Heart left ventricle (tissue), 16 donors: ENCODE data around the gene HPSE2. TPM values are rescaled to one million over a fixed set of nuclear protein-coding genes. Genes with fewer than 3 reads are reported as not detected.

Experiments
- ATAC-seq, 4 donors: fragments of 200-7000 bp; cut with Tn5 transposase; one replicate each; pipeline ENCODE4 v1.9.1; 2020 to 2022; ENCODE audit warnings: moderate library complexity in 4 of 4, mild to moderate bottlenecking in 3 of 4, moderate number of reproducible peaks in 1 of 4
- DNase-seq, 5 donors: peaks; one replicate each; pipeline ENCODE4 v3.0.0-alpha.2; 2020
- H3K27ac ChIP-seq, 12 donors: fragments of 200-600 bp; sonication (generic) in 4 of 12; one replicate each; pipeline versions ENCODE4 v1.5.0 to v1.8.0; 2016 to 2022; ENCODE audit warnings: mild to moderate bottlenecking in 2 of 12
- H3K27me3 ChIP-seq, 9 donors: fragments of 200-600 bp; sonication (generic) in 2 of 9; one replicate each; pipeline versions ENCODE4 v1.5.1 to v1.8.0; 2016 to 2022; ENCODE audit warnings: mild to moderate bottlenecking in 3 of 9
- H3K36me3 ChIP-seq, 9 donors: fragments of 200-600 bp; sonication (generic) in 2 of 9; one replicate each; pipeline versions ENCODE4 v1.5.0 to v1.8.0; 2018 to 2022; ENCODE audit warnings: mild to moderate bottlenecking in 2 of 9
- H3K4me1 ChIP-seq, 12 donors: fragments of 200-600 bp; sonication (generic) in 4 of 12; one replicate each; pipeline versions ENCODE4 v1.5.0 to v1.8.0; 2016 to 2022; ENCODE audit warnings: mild to moderate bottlenecking in 3 of 12
- H3K4me3 ChIP-seq, 12 donors: fragments of 200-600 bp; sonication (generic) in 4 of 12; one replicate each; pipeline versions ENCODE4 v1.5.0 to v1.8.0; 2017 to 2022; ENCODE audit warnings: mild to moderate bottlenecking in 9 of 12, moderate library complexity in 4 of 12
- H3K9me3 ChIP-seq, 12 donors: fragments of 200-600 bp; sonication (generic) in 4 of 12; one replicate each; pipeline versions ENCODE4 v1.5.0 to v1.8.0; 2016 to 2022; ENCODE audit warnings: mild to moderate bottlenecking in 1 of 12
- POLR2A ChIP-seq, 2 donors: fragments of 450-650 bp; IDR thresholded peaks; one replicate each; pipeline ENCODE4 v1.6.1; 2017; ENCODE audit warnings: antibody characterized with exemption in 2 of 2, mild to moderate bottlenecking in 2 of 2, moderate library complexity in 2 of 2
- WGBS, 4 donors: extraction: QIAGEN DNeasy Blood & Tissue Kit in 2 of 4; methylation state at CpG; one replicate each; pipeline versions ENCODE4 v1.1.5 to v1.1.7; 2013 to 2018; 5-methylcytosine and 5-hydroxymethylcytosine counted together
- intact Hi-C, 10 donors: fragments of 100-400 bp; cut with DNase I; formaldehyde crosslinking; loops; one replicate each; pipeline versions ENCODE4 v1.11.1 to v1.14.2; 2022
- polyA plus RNA-seq, 2 donors: library from polyadenylated mRNA; stranded (reverse); fragments of 200-250 nt; gene quantifications; one replicate each; pipeline ENCODE4 v1.2.3, GENCODE V29; 2013
- total RNA-seq, 9 donors: library from RNA; depleted of rRNA in 2 of 9; stranded (reverse); fragments of >200 nt in 2 of 9; fragmentation: NEBNext Ultra II Directional in 3 of 9; extraction: Animal tissue kit (Norgen Biotek cat#: 25700) in 3 of 9; gene quantifications; one replicate each; pipeline versions ENCODE4 v1.1.0 to v1.2.4, GENCODE V29; 2016 to 2023
- TF ChIP-seq, protein P1 (sequence below), 12 donors: fragments of 200-600 bp; sonication (generic) in 4 of 12; IDR thresholded peaks; one replicate each; pipeline versions ENCODE4 v1.5.0 to v1.8.0; 2018 to 2022; ENCODE audit warnings: antibody characterized with exemption in 12 of 12, mild to moderate bottlenecking in 5 of 12
- donor health status: ischemic (EF 13 %, LVEDD 7.1; RV severe dilation, severe dysfunction).
- donor health status: healthy with polysubstance abuse.
- donor health status: DM: no; HTN: yes; CAD: no.
- donor health status: DM: no; HTN: no; CAD: no.
- donor health status: ischemic (EF 25% LVEDD 6.9; RV normal size, moderate dysfunction).
- donor health status: ischemic (EF 25% LVEDD 5.7; RV mildly dilated, moderate dysfunction).
- donor health status: healthy.
- donor health status: DM: yes; HTN: yes; CAD: no.
- donor health status: ischemic (EF 35%, LVEDD 5.7; RV mildly dilated, moderate dysfunction).
- donor health status: nonischemic (EF 11% LVEDD 7.7; RV severe dilation, severe dysfunction).
- donor health status: DM: yes; HTN: yes; CAD: no.
- donor health status: PGD.
- donor health status: ischemic (EF 29% LVEDD 5.4; RV normal size, mild dysfunction).
- donor health status: nonischemic (EF 23%, LVEDD 6.1; RV moderate dilation, normal function).

Gene HPSE2
- total and polyA plus RNA-seq, 11 donors = 0.06 to 0.18 (median 0.12) TPM; not detected in 3

DNA sequence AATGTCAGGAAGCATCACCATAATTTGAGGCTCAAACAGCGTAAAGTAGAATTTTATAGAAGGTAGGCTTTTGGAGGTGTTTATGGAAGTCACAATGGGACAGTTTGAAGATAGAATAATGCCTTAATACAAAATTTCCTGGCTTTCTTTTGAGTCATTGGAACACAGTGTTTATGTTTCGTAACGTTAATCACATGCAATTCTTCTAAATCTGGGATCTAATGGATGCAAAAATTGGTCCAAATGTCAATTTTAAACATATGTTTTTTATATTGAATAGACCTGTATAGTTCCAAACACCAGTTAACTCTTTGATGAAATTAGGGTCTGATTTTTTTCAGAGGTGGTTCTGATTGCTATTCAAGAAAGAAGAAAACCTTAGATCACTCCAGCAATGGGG, 702.4 kb downstream of the HPSE2 start:
- Histone ChIP-seq H3K4me3 (no peak overlapping the region), H3K9me3 (no peaks in the 10 kb centered on the region), H3K36me3 (no peaks in the 10 kb centered on the region), H3K4me1 (no peaks in the 10 kb centered on the region), H3K27me3 (peaks cover 0 to 4% (median 0%) of the 10 kb centered on the region in 9 donors), H3K27ac (no peak overlapping the region)
- intact Hi-C loops = no loop called here
- ATAC-seq (no peak), DNase-seq (no peak)
- 61 to 65% (median 62%) methylated on average over 3 of the region's 3 CpGs for WGBS, 4 donors
- TF ChIP-seq POLR2A (IDR thresholded peaks at IDR 0.05) = no peak
- TF ChIP-seq, protein P1, sequence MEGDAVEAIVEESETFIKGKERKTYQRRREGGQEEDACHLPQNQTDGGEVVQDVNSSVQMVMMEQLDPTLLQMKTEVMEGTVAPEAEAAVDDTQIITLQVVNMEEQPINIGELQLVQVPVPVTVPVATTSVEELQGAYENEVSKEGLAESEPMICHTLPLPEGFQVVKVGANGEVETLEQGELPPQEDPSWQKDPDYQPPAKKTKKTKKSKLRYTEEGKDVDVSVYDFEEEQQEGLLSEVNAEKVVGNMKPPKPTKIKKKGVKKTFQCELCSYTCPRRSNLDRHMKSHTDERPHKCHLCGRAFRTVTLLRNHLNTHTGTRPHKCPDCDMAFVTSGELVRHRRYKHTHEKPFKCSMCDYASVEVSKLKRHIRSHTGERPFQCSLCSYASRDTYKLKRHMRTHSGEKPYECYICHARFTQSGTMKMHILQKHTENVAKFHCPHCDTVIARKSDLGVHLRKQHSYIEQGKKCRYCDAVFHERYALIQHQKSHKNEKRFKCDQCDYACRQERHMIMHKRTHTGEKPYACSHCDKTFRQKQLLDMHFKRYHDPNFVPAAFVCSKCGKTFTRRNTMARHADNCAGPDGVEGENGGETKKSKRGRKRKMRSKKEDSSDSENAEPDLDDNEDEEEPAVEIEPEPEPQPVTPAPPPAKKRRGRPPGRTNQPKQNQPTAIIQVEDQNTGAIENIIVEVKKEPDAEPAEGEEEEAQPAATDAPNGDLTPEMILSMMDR (IDR thresholded peaks at IDR 0.05) = no peak

DNA sequence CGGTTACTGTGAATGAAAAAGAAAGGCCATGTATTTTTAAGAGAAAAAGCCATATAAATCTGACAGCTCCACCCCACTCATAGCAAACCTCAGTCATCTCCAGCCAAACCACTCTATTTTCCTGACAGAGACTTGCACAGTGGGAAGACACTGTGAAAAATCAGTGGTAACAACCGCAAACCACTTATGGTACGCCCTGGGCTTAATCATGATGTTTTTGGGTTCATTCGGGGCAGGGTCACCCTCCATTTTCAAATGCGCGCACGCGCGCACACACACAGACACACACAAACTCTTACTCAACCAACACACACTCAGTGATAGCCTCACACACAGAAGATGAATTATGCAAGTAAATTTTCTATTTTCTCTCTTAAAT, 706.9 kb downstream of the HPSE2 start:
- TF ChIP-seq, protein P1 (IDR thresholded peaks at IDR 0.05) = no peak
- no peak for TF ChIP-seq POLR2A (IDR thresholded peaks at IDR 0.05)
- no peaks in the 10 kb centered on the region for H3K9me3 ChIP-seq
- H3K27me3 ChIP-seq = peaks cover 0 to 4% (median 0%) of the 10 kb centered on the region in 9 donors
- ATAC-seq (no peak), DNase-seq (no peak)
- no peak overlapping the region for H3K4me3 ChIP-seq
- H3K27ac ChIP-seq = no peak overlapping the region
- H3K4me1 ChIP-seq = no peaks in the 10 kb centered on the region
- no peaks in the 10 kb centered on the region for H3K36me3 ChIP-seq
- WGBS, 4 donors = 93 to 95% (median 94%) methylated on average over 9 of the region's 9 CpGs
- intact Hi-C loops = no loop called here

DNA sequence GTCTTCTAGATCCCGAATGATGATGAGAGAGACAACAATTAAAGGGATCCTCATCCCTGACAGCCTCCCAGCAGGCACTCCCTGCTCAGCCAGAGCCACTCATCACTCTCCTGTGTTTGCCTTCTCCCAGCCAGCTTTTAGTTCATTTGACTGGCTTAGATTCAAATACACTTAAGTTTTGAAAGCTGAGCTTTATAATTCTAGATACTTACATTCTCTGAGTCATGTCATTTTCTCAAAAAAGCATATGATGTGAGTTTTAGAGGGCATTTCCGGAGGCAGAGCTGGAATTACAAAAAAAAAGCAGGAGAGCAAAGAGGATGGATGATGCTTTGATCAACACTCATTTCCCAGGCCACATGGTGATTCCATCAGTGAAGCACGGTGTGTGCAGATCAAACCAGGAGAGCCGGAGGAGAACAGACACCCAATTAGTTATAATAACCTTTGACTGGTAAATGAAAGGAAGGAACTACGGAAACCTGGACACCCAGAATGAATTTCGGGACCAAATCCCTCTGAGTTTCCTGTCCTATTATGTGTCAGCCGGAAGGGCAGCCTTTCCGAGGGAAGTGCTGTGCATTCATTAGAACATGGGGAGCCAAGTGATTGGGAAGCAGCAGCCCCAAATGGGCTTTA, 707.4 kb downstream of the HPSE2 start:
- 53 to 67% (median 59%) methylated on average over 8 of the region's 8 CpGs for whole genome bisulfite sequencing, 4 donors
- intact Hi-C loops = no loop called here

DNA sequence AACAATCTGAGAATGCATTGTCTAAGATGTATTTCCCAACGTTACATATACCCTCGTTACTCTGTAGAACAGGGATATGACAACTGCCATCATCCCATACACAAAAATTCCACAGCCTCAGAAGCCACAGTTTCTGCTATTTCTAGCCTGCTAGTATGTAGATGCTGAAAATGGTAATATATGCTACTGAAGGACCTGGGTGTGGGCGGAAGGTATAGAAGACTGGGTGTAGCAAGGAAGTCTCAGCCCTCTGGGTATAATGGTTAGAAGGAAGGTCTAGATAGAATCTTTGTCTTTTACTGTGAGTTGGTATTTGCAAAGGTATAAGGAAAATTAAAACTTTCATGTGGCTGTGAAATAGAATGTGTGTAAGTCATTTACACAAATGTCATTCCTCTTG, 709.7 kb downstream of the HPSE2 start:
- peaks cover 0 to 4% (median 0%) of the 10 kb centered on the region in 9 donors for H3K27me3 ChIP-seq
- TF ChIP-seq POLR2A (IDR thresholded peaks at IDR 0.05) = no peak
- TF ChIP-seq, protein P1 (IDR thresholded peaks at IDR 0.05) = no peak
- intact Hi-C loops = no loop called here
- ATAC-seq (no peak), DNase-seq (no peak)
- no peak overlapping the region for H3K4me3 ChIP-seq
- H3K27ac ChIP-seq = no peak overlapping the region
- H3K4me1 ChIP-seq = no peaks in the 10 kb centered on the region
- no peaks in the 10 kb centered on the region for H3K36me3 ChIP-seq
- 90 to 94% (median 91%) methylated on average over 3 of the region's 3 CpGs for WGBS, 4 donors
- peaks cover 0 to 4% (median 0%) of the 10 kb centered on the region in 12 donors for H3K9me3 ChIP-seq

More for the DNA sequence above, 707.4 kb downstream of the HPSE2 start:
- TF ChIP-seq POLR2A (IDR thresholded peaks at IDR 0.05) = no peak
- TF ChIP-seq, protein P1 (IDR thresholded peaks at IDR 0.05) = no peak
- Histone ChIP-seq H3K36me3 (no peaks in the 10 kb centered on the region), H3K9me3 (no peaks in the 10 kb centered on the region), H3K4me3 (no peak overlapping the region), H3K4me1 (no peaks in the 10 kb centered on the region), H3K27ac (no peak overlapping the region), H3K27me3 (peaks cover 0 to 4% (median 0%) of the 10 kb centered on the region in 9 donors)
- DNase-seq (no peak), ATAC-seq (no peak)
